ENCODE results near the gene FBXO24. TPM values are rescaled to one million over a fixed set of nuclear protein-coding genes. Genes with fewer than 3 reads are reported as not detected.

Gene FBXO24
- total and polyA plus RNA-seq, 2 experiments from 2014 or later: 1.1 to 1.6 TPM

DNA sequence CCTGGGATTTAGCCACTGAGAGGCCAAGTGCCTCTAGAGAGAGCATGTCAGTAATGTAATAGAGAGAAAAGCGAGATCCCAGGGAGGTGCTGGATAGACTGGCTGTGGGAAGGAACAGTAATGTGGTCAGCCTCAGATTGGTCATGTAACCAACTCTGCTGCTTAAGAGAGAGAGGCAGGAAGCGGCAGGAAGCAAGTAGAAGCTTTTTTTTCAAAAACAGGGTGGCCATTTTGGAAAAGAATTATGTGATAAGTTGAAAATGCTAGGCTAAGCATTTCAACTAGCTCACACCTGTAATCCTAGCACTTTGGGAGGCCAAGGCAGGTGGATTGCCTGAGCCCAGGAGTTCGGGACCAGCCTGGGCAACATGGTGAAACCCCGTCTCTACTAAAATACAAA is 12.3 kb downstream of the FBXO24 start:
- Histone ChIP-seq H3K27ac (no peak overlapping the region), H3K4me2 (no peak overlapping the region), H3K4me3 (no peak overlapping the region), H2AFZ (no peak overlapping the region), H3K27me3 (no peaks in the 10 kb centered on the region), H4K20me1 (ENCODE audit: insufficient read depth, poor library complexity, severe bottlenecking) (no peaks in the 10 kb centered on the region), H3K36me3 (replicated peaks; ENCODE audit: insufficient read depth, low read depth) (no peaks in the 10 kb centered on the region), H3K9me2 (replicated peaks; ENCODE audit: insufficient read depth) (no peaks in the 10 kb centered on the region), H3K4me1 (ENCODE audit: insufficient read depth) (peaks cover 3% of the 10 kb centered on the region), H3K9me3 (ENCODE audit: low read depth) (no peaks in the 10 kb centered on the region), H3K79me2 (peaks cover 3% of the 10 kb centered on the region)
- TF ChIP-seq EZH2phosphoT487 (IDR thresholded peaks at IDR 0.05; ENCODE audit: low read depth, severe bottlenecking, unreplicated experiment) (no peak), EZH2 (IDR thresholded peaks at IDR 0.05; ENCODE audit: borderline replicate concordance) (no peak)
- TF ChIP-seq, protein P1, sequence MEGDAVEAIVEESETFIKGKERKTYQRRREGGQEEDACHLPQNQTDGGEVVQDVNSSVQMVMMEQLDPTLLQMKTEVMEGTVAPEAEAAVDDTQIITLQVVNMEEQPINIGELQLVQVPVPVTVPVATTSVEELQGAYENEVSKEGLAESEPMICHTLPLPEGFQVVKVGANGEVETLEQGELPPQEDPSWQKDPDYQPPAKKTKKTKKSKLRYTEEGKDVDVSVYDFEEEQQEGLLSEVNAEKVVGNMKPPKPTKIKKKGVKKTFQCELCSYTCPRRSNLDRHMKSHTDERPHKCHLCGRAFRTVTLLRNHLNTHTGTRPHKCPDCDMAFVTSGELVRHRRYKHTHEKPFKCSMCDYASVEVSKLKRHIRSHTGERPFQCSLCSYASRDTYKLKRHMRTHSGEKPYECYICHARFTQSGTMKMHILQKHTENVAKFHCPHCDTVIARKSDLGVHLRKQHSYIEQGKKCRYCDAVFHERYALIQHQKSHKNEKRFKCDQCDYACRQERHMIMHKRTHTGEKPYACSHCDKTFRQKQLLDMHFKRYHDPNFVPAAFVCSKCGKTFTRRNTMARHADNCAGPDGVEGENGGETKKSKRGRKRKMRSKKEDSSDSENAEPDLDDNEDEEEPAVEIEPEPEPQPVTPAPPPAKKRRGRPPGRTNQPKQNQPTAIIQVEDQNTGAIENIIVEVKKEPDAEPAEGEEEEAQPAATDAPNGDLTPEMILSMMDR (IDR thresholded peaks at IDR 0.05; ENCODE audit: poor library complexity): no peak
- no peak for DNase-seq (ENCODE audit: low spot score)
- 95% methylated on average over 4 of the region's 4 CpGs for WGBS (ENCODE audit: low lambda C conversion rate, missing lambda C conversion rate)

DNA sequence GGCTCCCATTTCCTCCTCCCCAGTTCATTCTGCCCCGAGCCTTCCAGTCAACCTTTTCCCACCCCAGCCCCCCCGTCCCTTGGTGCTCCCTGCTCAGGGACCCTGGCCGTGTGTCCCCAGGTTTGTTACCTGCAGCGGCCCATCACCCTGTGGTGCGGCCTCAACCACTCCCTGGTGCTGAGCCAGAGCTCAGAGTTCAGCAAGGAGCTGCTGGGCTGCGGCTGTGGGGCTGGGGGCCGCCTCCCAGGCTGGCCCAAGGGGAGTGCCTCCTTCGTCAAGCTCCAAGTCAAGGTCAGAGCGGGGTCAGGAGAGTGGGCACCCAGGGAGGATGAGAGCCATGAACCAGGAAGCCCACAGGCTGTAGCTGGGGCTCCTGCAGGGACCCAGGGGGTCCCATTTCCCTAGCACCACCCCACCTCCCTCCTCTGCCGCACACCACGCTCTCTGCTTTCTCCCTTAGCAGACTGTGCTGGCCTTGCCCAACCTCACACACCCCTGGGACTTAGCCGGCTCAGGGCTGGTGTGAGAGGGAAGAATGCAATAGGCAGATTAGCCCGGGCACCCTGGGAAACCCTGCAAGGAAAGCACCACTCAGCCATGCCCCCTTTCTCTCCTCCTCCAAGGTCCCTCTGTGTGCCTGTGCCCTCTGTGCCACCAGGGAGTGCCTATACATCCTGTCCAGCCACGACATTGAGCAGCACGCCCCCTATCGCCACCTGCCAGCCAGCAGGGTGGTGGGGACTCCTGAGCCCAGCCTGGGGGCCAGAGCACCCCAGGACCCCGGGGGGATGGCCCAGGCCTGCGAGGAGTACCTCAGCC is 14.0 kb downstream of the FBXO24 start:
- H3K4me2 ChIP-seq: no peak overlapping the region
- no peaks in the 10 kb centered on the region for H3K9me3 ChIP-seq (ENCODE audit: low read depth)
- 84% methylated on average over 17 of the region's 18 CpGs for WGBS (ENCODE audit: low lambda C conversion rate, missing lambda C conversion rate)
- peaks cover 3% of the 10 kb centered on the region for H3K79me2 ChIP-seq
- H3K4me3 ChIP-seq: no peak overlapping the region
- H4K20me1 ChIP-seq (ENCODE audit: insufficient read depth, poor library complexity, severe bottlenecking): no peaks in the 10 kb centered on the region
- DNase-seq (ENCODE audit: low spot score): no peak
- no peak overlapping the region for H2AFZ ChIP-seq
- no peaks in the 10 kb centered on the region for H3K27me3 ChIP-seq
- TF ChIP-seq, protein P1 (IDR thresholded peaks at IDR 0.05; ENCODE audit: poor library complexity): no peak
- no peak for TF ChIP-seq EZH2 (IDR thresholded peaks at IDR 0.05; ENCODE audit: borderline replicate concordance)
- no peak for TF ChIP-seq EZH2phosphoT487 (IDR thresholded peaks at IDR 0.05; ENCODE audit: low read depth, severe bottlenecking, unreplicated experiment)
- no peaks in the 10 kb centered on the region for H3K9me2 ChIP-seq (replicated peaks; ENCODE audit: insufficient read depth)
- no peaks in the 10 kb centered on the region for H3K36me3 ChIP-seq (replicated peaks; ENCODE audit: insufficient read depth, low read depth)
- H3K27ac ChIP-seq: no peak overlapping the region
- H3K4me1 ChIP-seq (ENCODE audit: insufficient read depth): peaks cover 7% of the 10 kb centered on the region

DNA sequence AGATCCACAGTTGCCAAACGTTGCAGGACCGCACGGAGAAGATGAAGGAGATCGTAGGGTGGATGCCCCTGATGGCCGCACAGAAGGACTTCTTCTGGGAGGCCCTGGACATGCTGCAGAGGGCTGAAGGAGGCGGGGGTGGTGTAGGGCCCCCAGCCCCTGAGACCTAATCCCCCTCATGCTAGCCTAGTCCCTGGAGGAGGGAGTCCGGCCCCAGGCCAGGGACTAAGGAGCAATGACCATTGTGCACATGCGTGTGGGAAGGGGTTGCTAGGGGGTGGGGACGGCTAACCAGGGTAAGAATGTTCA is 14.6 kb downstream of the FBXO24 start:
- H3K36me3 ChIP-seq (replicated peaks; ENCODE audit: insufficient read depth, low read depth): no peaks in the 10 kb centered on the region
- H3K27ac ChIP-seq: no peak overlapping the region
- H3K4me3 ChIP-seq: no peak overlapping the region
- no peaks in the 10 kb centered on the region for H3K9me3 ChIP-seq (ENCODE audit: low read depth)
- peaks cover 13% of the 10 kb centered on the region for H3K4me1 ChIP-seq (ENCODE audit: insufficient read depth)
- no peak for TF ChIP-seq EZH2phosphoT487 (IDR thresholded peaks at IDR 0.05; ENCODE audit: low read depth, severe bottlenecking, unreplicated experiment)
- TF ChIP-seq, protein P1 (IDR thresholded peaks at IDR 0.05; ENCODE audit: poor library complexity): no peak
- no peak for TF ChIP-seq EZH2 (IDR thresholded peaks at IDR 0.05; ENCODE audit: borderline replicate concordance)
- no peak for DNase-seq (ENCODE audit: low spot score)
- no peaks in the 10 kb centered on the region for H4K20me1 ChIP-seq (ENCODE audit: insufficient read depth, poor library complexity, severe bottlenecking)
- H3K9me2 ChIP-seq (replicated peaks; ENCODE audit: insufficient read depth): no peaks in the 10 kb centered on the region
- WGBS (ENCODE audit: low lambda C conversion rate, missing lambda C conversion rate): 87% methylated on average over 9 of the region's 9 CpGs
- no peak overlapping the region for H2AFZ ChIP-seq
- no peaks in the 10 kb centered on the region for H3K27me3 ChIP-seq
- no peak overlapping the region for H3K4me2 ChIP-seq
- H3K79me2 ChIP-seq: peaks cover 3% of the 10 kb centered on the region

All from hepatocyte (in vitro differentiated cells).